HepG2 (cell line): ENCODE results near the gene CAMSAP3. TPM values are rescaled to one million over a fixed set of nuclear protein-coding genes. Genes with fewer than 3 reads are reported as not detected.

Experiments
- ATAC-seq: fragments of 200-7000 bp; cut with Tn5 transposase; 3 replicates; pipeline ENCODE4 v1.9.1; 2020; ENCODE audit warnings: mild to moderate bottlenecking, moderate library complexity
- BruUV-seq: library from RNA; stranded (reverse); fragments of 400-500 nt; replicated peaks from 2 replicates; lab custom pipeline; 2021; lab: Mats Ljungman, UMichigan
- CTCF ChIA-PET: fragments of 300-600 bp; formaldehyde crosslinking; extraction: SDS; loops from one replicate; lab custom pipeline; 2021; ENCODE audit warnings: low total read pairs, inconsistent platforms, low intra/inter-chr PET ratio; lab: Yijun Ruan, JAX
- POLR2A ChIA-PET: fragments of 350-600 bp; sonication (Branson Sonifier 250); formaldehyde crosslinking; loops from one replicate; lab custom pipeline; 2020; ENCODE audit warnings: antibody characterized with exemption, inconsistent platforms; lab: Yijun Ruan, JAX
- DNase-seq: peaks from one replicate; pipeline ENCODE4 v3.0.0-alpha.2; 2015; ENCODE audit warnings: low spot score
- FAIRE-seq: peaks from 3 replicates; lab custom pipeline; 2011; peaks lifted over from hg19 to GRCh38; lab: Jason Lieb, UNC
- H2AFZ ChIP-seq: one replicate; pipeline ENCODE4 v1.6.1; 2011; ENCODE audit warnings: low read length, inconsistent platforms
- H3K27ac ChIP-seq: fragments of 300-600 bp; 3 replicates; pipeline ENCODE4 v1.8.0; 2011; ENCODE audit warnings: mixed run types, mild to moderate bottlenecking, mixed read lengths, low read length, inconsistent platforms; ENCODE audit not compliant: insufficient read depth; ENCODE audit errors: extremely low read length
- H3K27me3 ChIP-seq, 2 experiments: fragments of 200-600 bp in 1 of 2; 2 replicates in 1 of 2; 3 replicates in 1 of 2; pipeline versions ENCODE4 v1.6.0 to v1.8.0; 2011; ENCODE audit warnings: low read length in 2 of 2, mild to moderate bottlenecking in 2 of 2, moderate library complexity in 2 of 2, inconsistent platforms in 1 of 2; ENCODE audit not compliant: insufficient read depth in 2 of 2, control insufficient read depth in 1 of 2
- H3K36me3 ChIP-seq, 2 experiments: fragments of 200-600 bp in 1 of 2; replicated peaks in 1 of 2; 2 replicates in 1 of 2; 3 replicates in 1 of 2; pipeline versions ENCODE4 v1.5.1 to v1.8.0; 2011; ENCODE audit warnings: low read length in 2 of 2, inconsistent platforms in 1 of 2; ENCODE audit not compliant: insufficient read depth in 2 of 2, control insufficient read depth in 1 of 2
- H3K4me1 ChIP-seq: 2 replicates; pipeline ENCODE4 v1.5.1; 2012; ENCODE audit warnings: low read length, inconsistent platforms; ENCODE audit not compliant: insufficient read depth
- H3K4me2 ChIP-seq: 2 replicates; pipeline ENCODE4 v1.6.0; 2011; ENCODE audit warnings: low read depth, low read length, inconsistent platforms
- H3K4me3 ChIP-seq, 3 experiments: fragments of 200-600 bp in 1 of 3; sonication (generic), shearing (Covaris generic) in 1 of 3; replicated peaks in 1 of 3; 2 replicates each; pipeline ENCODE4 v1.5.1; 2011 to 2016; ENCODE audit warnings: low read length in 3 of 3, inconsistent platforms in 2 of 3, low read depth in 2 of 3, mild to moderate bottlenecking in 2 of 3, control low read depth in 1 of 3, mixed read lengths in 1 of 3; ENCODE audit not compliant: insufficient read depth in 1 of 3
- H3K79me2 ChIP-seq: one replicate; pipeline ENCODE4 v1.6.1; 2011; ENCODE audit warnings: low read length, inconsistent platforms; ENCODE audit not compliant: insufficient read depth
- H3K9ac ChIP-seq: 2 replicates; pipeline ENCODE4 v1.6.0; 2011; ENCODE audit warnings: mild to moderate bottlenecking, low read depth, low read length, inconsistent platforms; ENCODE audit not compliant: insufficient read depth
- H3K9me3 ChIP-seq: 2 replicates; pipeline ENCODE4 v1.5.1; 2012; ENCODE audit warnings: mild to moderate bottlenecking, low read length
- H4K20me1 ChIP-seq: 2 replicates; pipeline ENCODE4 v1.6.0; 2011; ENCODE audit warnings: inconsistent platforms, mild to moderate bottlenecking, low read length, moderate library complexity; ENCODE audit not compliant: insufficient read depth
- AGO2 ChIP-seq: fragments of 200-400 bp; formaldehyde crosslinking; optimal IDR thresholded peaks from 2 replicates; pipeline ENCODE3; 2017; ENCODE audit warnings: mild to moderate bottlenecking, low read depth, low read length, moderate library complexity
- GPBP1L1 ChIP-seq: sonication (generic); formaldehyde crosslinking; IDR thresholded peaks from 2 replicates; pipeline ENCODE4 v1.5.0; 2020; ENCODE audit warnings: mild to moderate bottlenecking, missing genetic modification reagents
- RBFOX2 ChIP-seq: fragments of 200-400 bp; formaldehyde crosslinking; IDR thresholded peaks from 2 replicates; pipeline ENCODE4 v1.6.1; 2017; ENCODE audit warnings: low read depth, mild to moderate bottlenecking, low read length
- ZFP82 ChIP-seq: sonication (generic); formaldehyde crosslinking; IDR thresholded peaks from 2 replicates; pipeline ENCODE4 v1.5.1; 2020; ENCODE audit warnings: mild to moderate bottlenecking, missing genetic modification reagents, borderline replicate concordance
- ZNF30 ChIP-seq: sonication (generic); formaldehyde crosslinking; IDR thresholded peaks from 2 replicates; pipeline ENCODE4 v1.5.0; 2020; ENCODE audit warnings: mild to moderate bottlenecking, missing genetic modification reagents
- ZNF652 ChIP-seq: IDR thresholded peaks from 2 replicates; pipeline ENCODE4 v1.6.1; 2016; ENCODE audit warnings: low read depth, borderline replicate concordance
- ZNF782 ChIP-seq: sonication (generic); formaldehyde crosslinking; IDR thresholded peaks from 2 replicates; pipeline ENCODE4 v1.4.0; 2020; ENCODE audit warnings: missing genetic modification reagents, mild to moderate bottlenecking, borderline replicate concordance
- WGBS: methylation state at CpG from one replicate; pipeline ENCODE4 v1.1.6; 2017; ENCODE audit warnings: low lambda C conversion rate; 5-methylcytosine and 5-hydroxymethylcytosine counted together
- in situ Hi-C: cut with HindIII; loops from 2 replicates; pipeline ENCODE4 v1.10.0; 2017; ENCODE audit warnings: low pct_unique_long_range_greater_than_20kb; ENCODE audit not compliant: extremely low pct_ligation_motif_present
- intact Hi-C: fragments of 100-400 bp; cut with micrococcal nuclease; formaldehyde crosslinking; loops from one replicate; pipeline ENCODE4 v1.10.0; 2022; ENCODE audit not compliant: unreplicated experiment
- polyA plus RNA-seq, 8 experiments: library from polyadenylated mRNA; depleted of rRNA in 3 of 8; stranded (reverse) in 7 of 8; unstranded in 1 of 8; fragments of >200 nt; fragmentation: Illumina TruSeq in 4 of 8; extraction: Trizol in 4 of 8; gene quantifications; 2 replicates each; pipeline versions ENCODE4 v1.2.1 to v1.2.3, GENCODE V29; 2011 to 2016; ENCODE audit warnings: low read depth in 4 of 8, missing spikeins in 1 of 8, mixed read lengths in 1 of 8; ENCODE audit not compliant: insufficient read depth in 1 of 8
- total RNA-seq, 5 experiments: library from RNA; depleted of rRNA; stranded (reverse); fragments of >200 nt; fragmentation: Illumina TruSeq; extraction: Trizol; gene quantifications; 2 replicates each; pipeline ENCODE4 v1.2.3, GENCODE V29; 2016; ENCODE audit warnings: low read depth in 1 of 5
- TF ChIP-seq, protein P1 (sequence below): sonication (generic); formaldehyde crosslinking; conservative IDR thresholded peaks from 2 replicates; pipeline ENCODE4 v1.5.0; 2020; ENCODE audit warnings: missing genetic modification reagents

The CAMSAP3 gene
- total and polyA plus RNA-seq, 2 of the 13 experiments (the other 11 are each of a cell fraction or from before 2014, with no cell fraction given), result 10.8 to 11.8 TPM

GRCh38 chr19:7632340-7633203, 36.9 kb downstream of the CAMSAP3 start:
- TF ChIP-seq ZFP82 (CRISPR knock-in tag), result no peak
- no peak for TF ChIP-seq ZNF30
- TF ChIP-seq AGO2, result peak; percentile 23
- no peak for TF ChIP-seq ZNF782 (CRISPR knock-in tag)
- no peak for TF ChIP-seq GPBP1L1 (CRISPR knock-in tag)
- TF ChIP-seq RBFOX2, result no peak; the same call in 1 of the 2 replicates
- no peak for TF ChIP-seq ZNF652 (CRISPR knock-in tag)
- TF ChIP-seq, protein P1, sequence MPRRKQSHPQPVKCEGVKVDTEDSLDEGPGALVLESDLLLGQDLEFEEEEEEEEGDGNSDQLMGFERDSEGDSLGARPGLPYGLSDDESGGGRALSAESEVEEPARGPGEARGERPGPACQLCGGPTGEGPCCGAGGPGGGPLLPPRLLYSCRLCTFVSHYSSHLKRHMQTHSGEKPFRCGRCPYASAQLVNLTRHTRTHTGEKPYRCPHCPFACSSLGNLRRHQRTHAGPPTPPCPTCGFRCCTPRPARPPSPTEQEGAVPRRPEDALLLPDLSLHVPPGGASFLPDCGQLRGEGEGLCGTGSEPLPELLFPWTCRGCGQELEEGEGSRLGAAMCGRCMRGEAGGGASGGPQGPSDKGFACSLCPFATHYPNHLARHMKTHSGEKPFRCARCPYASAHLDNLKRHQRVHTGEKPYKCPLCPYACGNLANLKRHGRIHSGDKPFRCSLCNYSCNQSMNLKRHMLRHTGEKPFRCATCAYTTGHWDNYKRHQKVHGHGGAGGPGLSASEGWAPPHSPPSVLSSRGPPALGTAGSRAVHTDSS, result no peak
- Histone ChIP-seq H3K27me3 (no peaks in the 10 kb centered on the region; a peak in 1 of 5 replicates), H3K4me3 (no peak overlapping the region), H3K4me1 (peaks cover 36% of the 10 kb centered on the region), H4K20me1 (no peaks in the 10 kb centered on the region), H3K36me3 (peaks cover 0 to 1% of the 10 kb centered on the region in 2 experiments; a peak in 1 of 5 replicates), H3K27ac (no peak overlapping the region), H3K79me2 (peaks cover 33% of the 10 kb centered on the region), H3K4me2 (no peak overlapping the region), H3K9me3 (no peaks in the 10 kb centered on the region), H3K9ac (no peak overlapping the region), H2AFZ (no peak overlapping the region)
- no peak for DNase-seq
- ChIA-PET POLR2A (interaction anchor here (1.2 to 1.5 kb wide), 2 partner anchors 9 to 14 kb away, joined by 3 to 4 read pairs; no protein-coding TSS in a partner anchor), CTCF (no interaction called here)
- no peak for FAIRE-seq
- in situ Hi-C loops, result no loop called here
- no peak for ATAC-seq
- intact Hi-C loops, result no loop called here
- 94% methylated on average over 12 of the region's 40 CpGs for WGBS
- no TSS peak for BruUV-seq
